ENCODE results near the gene EPHA4.

The EPHA4 gene

DNA sequence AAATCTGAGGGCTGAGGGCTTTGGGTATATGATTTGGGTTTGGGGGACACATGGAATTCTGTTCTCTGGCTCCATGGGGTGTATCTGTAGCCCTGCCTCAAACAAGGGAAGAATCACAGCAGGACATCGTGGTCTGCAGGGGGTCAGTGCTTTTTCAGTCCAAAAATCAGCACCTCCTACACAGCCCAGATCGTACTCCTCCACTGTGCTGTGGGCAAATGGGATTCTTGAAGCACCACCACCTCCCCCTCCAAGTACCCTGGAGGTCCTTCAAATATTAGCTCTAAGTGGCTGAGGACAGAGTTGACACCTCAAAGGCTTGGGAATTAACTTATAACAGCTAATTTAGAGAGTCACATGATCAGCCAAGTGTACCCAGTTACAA is 41.5 kb downstream of the EPHA4 start:
- no peak for DNase-seq (ENCODE audit: low read depth)
- TF ChIP-seq, protein P1, sequence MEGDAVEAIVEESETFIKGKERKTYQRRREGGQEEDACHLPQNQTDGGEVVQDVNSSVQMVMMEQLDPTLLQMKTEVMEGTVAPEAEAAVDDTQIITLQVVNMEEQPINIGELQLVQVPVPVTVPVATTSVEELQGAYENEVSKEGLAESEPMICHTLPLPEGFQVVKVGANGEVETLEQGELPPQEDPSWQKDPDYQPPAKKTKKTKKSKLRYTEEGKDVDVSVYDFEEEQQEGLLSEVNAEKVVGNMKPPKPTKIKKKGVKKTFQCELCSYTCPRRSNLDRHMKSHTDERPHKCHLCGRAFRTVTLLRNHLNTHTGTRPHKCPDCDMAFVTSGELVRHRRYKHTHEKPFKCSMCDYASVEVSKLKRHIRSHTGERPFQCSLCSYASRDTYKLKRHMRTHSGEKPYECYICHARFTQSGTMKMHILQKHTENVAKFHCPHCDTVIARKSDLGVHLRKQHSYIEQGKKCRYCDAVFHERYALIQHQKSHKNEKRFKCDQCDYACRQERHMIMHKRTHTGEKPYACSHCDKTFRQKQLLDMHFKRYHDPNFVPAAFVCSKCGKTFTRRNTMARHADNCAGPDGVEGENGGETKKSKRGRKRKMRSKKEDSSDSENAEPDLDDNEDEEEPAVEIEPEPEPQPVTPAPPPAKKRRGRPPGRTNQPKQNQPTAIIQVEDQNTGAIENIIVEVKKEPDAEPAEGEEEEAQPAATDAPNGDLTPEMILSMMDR (IDR thresholded peaks at IDR 0.05; ENCODE audit: low read depth, low read length, missing control alignments) = no peak
- H3K4me3 ChIP-seq (ENCODE audit: low read depth, low read length) = no peak overlapping the region

DNA sequence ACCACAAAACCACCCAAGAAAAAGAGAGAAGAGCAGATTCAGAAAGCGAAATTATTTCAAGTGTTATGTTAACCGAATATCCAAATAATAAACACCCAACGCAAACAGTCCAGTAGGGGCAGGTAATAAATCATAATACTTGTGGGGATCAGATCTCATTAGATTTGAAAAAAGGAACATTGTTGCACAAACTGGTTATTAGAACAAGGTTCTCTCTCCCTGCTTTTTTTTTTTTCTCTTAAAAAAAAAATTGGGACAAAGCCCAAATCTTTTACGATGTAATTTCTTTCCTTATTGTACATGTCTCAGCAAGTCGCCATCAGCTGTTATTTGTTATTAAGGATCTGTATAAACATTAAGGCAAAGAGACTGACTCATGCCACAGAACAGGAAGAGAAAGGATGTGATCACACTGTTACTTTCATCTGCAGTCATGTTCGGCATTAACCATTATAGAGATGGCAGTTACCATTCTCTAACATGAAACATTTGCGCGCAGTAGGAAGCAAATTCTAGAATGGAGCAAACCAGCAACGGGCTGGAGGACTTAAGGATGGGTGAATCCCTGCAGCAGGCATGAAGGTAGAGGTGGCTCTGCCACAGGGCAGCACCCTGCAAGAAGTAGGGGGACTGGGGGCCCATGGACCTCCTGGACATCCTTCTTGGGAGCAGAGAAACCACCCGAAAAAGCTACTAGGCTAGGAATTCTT is 42.0 kb downstream of the EPHA4 start:
- DNase-seq (ENCODE audit: low read depth) = no peak
- H3K4me3 ChIP-seq (ENCODE audit: low read depth, low read length) = no peak overlapping the region
- TF ChIP-seq, protein P1 (IDR thresholded peaks at IDR 0.05; ENCODE audit: low read depth, low read length, missing control alignments) = no peak

DNA sequence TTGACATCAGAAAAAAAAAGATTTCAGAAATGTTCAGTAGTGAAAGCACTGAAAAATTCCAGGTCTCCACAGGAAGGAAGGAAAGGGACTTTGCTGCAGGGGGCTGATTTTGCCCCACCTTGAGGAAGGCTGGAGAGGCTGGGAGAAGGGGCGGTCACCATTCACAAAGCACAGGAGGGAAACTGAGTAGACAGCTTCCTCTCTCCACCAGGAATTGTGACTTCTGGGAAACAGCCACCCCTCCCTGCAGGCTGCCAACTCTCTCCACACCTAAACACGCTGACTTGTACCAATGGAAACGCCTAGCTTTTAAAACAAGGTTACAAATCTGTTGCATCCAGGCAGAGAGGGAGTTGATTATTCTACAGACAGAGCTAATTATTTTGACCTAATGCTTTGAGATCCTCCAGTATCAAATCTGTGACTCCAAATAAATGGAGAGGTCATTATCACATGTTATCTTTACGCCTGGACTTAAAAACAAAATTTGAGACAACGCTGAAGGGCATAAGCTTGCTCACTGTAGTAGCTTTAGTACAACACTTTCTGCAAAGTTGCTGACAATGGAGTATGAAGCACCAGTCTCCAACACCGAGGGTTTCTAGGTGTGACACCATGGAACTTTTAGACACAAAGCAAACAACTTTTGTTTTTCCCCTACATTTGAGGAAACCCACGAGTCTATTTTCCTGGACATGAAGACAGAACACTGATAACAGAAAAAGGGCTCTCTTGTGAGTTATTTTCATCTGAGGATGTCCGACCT is 42.7 kb downstream of the EPHA4 start:
- no peak for DNase-seq (ENCODE audit: low read depth)
- TF ChIP-seq, protein P1 (IDR thresholded peaks at IDR 0.05; ENCODE audit: low read depth, low read length, missing control alignments) = no peak
- H3K4me3 ChIP-seq (ENCODE audit: low read depth, low read length) = no peak overlapping the region

DNA sequence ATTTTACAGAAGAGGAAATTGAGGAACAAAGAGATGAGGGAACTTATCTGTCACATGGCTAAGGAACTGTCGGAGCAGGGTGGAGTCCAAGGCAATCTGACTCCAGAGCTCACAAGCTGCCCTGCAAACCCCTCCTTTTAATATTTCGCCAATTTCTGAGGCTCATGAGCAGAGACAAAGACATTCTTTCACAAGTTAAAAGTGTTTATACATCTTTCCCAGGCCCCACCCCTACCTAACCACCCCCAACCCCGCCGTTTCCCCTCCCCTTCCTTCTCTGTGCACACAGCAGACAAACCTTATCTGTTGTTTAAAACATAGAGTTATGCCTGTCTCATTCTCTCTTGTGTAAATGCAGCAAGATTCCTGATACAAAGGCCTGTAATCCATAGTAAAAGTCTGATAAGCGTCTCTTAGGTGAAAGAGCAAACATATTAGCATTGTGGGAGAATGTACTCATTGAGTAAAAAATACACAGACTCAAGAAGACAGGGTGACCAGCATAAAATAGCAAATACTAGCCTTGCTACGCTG is 44.3 kb downstream of the EPHA4 start:
- H3K4me3 ChIP-seq (ENCODE audit: low read depth, low read length) = no peak overlapping the region
- DNase-seq (ENCODE audit: low read depth) = no peak
- TF ChIP-seq, protein P1 (IDR thresholded peaks at IDR 0.05; ENCODE audit: low read depth, low read length, missing control alignments) = no peak

DNA sequence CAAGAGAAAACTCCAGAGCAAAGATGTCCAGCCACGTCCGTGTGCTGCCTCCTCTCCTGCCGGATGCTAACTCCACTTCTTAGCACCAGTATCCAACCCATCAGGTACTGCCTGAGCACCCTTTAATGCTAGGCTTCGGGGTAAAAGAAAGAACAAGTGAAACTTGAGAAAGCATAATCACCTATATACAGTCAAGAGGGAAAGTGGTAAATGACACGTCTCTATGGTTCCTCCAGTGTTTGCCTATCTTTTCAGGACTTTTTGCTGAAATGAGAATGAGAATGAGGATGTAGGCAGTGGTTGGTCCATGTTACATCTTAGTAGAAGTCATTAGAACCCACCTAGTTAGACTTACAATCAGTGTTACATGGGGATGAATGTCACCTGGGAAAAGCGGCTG is 47.9 kb downstream of the EPHA4 start:
- TF ChIP-seq, protein P1 (IDR thresholded peaks at IDR 0.05; ENCODE audit: low read depth, low read length, missing control alignments) = no peak
- no peak overlapping the region for H3K4me3 ChIP-seq (ENCODE audit: low read depth, low read length)
- DNase-seq (ENCODE audit: low read depth) = no peak

DNA sequence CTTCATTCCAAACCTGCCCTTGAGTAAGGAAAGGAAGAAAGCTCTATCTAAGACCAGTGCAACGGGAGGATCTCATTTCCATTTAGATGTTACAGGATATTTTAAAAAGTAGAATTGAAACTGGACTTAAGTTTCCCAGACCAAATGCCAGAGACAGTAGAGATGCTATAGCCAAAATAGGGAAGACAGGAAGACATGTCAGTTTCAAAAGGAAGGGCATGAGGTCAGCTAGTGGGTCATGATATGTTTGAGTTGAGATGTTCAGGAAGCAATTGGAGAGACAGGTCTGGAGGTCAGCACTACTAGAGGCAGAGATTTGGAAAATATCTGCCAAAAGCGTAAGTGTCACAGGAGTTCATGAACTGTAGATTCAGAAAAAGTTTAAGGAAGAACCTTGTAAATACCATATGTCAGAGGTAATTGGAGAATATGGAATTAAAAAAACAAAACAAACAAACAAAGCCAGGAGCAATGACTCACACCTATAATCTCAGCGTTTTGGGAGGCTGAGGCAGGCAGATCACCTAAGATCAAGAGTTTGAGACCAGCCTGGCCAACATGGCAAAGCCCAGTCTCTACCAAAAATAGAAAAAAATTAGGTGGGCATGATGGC is 50.8 kb downstream of the EPHA4 start:
- no peak for DNase-seq (ENCODE audit: low read depth)
- TF ChIP-seq, protein P1 (IDR thresholded peaks at IDR 0.05; ENCODE audit: low read depth, low read length, missing control alignments) = no peak
- no peak overlapping the region for H3K4me3 ChIP-seq (ENCODE audit: low read depth, low read length)

All from GM12864 (cell line).